Measurements from ENCODE around the gene EFNA1.
"Not testable (repeated sequence)": the region's sequence is repeated elsewhere in the genome, so short reads cannot be mapped to it uniquely, and the experiment has no call there.

EFNA1 gene

GRCh38 chr1:155145491-155145890 lies 17.8 kb downstream of the EFNA1 start:
- DNase-seq (ENCODE audit: low spot score) = no peak

DNA sequence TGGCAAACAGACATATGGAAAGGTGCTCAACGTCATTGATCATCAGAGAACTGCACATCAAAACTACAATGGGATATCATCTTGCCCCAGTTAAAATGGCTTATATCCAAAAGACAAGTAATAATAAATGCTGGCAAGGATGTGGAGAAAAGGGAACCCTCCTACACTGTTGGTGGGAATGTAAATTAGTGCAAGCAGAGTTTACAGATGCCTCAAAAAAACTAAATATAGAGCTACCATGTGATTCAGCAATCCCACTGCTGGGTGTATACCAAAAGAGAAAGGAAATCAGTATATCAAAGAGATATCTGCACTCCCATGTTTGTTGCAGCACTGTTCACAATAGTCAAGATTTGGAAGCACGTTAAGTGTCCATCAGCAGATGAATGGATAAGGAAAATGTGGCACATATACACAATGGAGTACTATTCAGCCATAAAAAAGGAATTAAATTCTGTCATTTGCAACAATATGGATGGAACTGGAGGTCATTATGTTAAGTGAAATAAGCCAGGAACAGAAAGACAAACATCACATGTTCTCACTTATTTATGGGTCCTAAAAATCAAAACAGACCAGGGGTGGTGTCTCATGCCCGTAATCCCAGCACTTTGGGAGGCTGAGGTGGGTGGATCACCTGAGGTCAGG lies 28.4 kb downstream of the EFNA1 start:
- DNase-seq (ENCODE audit: low spot score) = not testable (repeated sequence)

GRCh38 chr1:155158991-155159390 lies 31.3 kb downstream of the EFNA1 start:
- DNase-seq (ENCODE audit: low spot score) = no peak

DNA sequence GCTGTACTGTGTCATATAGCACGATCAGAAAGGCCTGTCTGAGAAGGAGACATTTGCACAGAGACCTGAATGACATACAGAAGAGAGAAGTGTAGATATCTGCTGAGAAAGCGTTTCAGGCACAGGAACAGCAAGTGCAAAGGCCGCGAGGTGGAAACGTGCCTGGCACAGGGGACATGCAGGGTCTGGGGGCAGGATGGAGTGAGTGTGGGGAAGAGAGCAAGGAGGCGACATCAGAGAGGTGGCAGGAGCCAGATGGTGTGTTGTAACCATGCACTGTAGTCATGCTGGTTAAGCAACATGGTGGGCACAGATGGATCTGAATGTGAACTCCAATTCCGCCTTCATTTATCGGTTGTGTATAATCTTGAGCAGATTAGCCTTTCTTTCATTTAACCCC lies 32.5 kb downstream of the EFNA1 start:
- no peak for DNase-seq (ENCODE audit: low spot score)

DNA sequence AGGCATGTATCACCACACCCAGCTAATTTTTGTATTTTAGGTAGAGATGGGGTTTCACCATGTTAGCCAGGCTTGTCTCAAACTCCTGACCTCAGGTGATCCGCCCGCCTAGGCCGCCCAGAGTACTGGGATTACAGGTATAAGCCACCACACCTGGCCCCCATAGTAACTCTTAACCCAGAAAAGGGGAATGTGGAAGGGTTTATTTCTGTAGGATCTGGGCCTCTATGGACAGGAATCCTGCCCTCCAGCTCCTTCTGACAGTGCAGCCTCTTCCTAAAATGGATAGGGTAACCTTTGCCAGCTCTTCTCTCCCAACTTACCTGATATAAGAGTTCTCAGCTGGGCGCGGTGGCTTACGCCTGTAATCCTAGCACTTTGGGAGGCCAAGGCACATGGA lies 35.0 kb downstream of the EFNA1 start:
- not testable (repeated sequence) for DNase-seq (ENCODE audit: low spot score)

DNA sequence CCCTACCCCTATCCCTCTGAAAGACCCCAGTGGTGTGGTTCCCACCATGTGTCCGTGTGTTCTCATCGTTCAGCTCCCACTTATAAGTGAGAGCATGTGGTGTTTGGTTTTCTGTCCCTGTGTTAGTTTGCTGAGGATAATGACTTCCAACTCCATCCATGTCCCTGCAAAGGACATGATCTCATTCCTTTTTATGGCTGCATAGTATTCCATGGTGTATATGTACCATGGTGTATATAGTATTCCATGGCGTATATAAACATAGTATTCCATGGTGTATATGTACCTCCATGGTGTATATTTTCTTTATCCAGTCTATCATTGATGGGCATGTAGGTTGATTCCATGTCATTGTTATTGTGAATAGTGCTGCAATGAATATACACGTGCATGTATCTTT lies 36.1 kb downstream of the EFNA1 start:
- not testable (repeated sequence) for DNase-seq (ENCODE audit: low spot score)

- DNase-seq (ENCODE audit: low spot score) = not testable (repeated sequence)
Observed at GRCh38 chr1:155164625-155165024, 36.9 kb downstream of the EFNA1 start.

DNA sequence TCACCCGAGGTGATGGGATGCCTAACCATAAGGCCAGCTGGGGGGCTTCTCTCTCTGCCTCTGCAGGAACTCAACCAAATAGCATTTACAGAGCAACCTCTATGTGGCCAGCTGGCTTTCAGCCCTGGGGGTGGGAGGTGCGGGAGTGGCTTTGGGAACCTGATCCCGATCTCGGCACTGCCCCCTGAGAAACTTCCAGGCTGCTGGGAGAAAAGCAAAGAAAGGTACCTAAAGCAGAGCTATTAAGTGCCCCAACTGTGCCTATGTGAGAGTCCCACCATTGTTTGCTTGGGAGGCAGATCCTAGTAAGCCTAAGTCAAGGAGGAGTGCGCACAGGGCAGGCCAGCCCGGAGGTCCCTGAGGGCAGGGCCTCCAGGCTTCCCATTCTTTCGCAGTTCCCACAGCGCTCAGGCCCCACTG lies 38.4 kb downstream of the EFNA1 start:
- DNase-seq (ENCODE audit: low spot score) = no peak

DNA sequence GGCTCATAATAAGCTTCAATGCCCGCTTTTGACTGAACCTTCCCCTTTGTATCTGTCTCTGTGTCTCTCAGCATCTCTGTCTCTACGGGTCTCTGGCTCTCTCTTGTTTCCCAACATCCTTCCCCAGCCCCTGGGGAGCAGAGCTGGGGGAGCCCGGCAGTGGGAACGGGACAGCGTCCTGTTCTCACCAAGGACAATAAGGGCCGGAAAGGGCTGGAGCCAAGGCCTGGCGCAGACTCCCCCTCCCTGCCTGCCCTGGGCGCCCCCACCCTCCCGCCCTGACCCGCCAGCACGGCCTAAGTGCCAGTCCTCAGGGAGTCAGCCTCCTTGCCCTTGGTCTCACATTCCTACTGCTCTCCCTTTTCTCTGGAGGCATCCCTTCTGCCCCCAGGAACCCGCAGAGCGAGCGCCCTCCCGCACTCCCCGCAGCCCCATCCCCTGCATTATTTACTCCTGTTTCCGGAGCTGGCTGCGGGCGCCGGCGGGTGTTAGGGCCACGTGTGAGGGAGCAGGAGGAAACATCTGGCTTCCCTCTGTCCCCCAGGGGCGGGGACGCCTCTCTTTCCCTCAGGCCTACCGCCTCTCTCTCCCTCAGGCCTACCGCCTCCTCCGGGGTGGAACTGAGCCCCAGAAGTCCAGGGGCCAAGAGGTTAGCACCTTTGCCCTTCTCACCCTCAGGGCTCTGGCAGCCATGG lies 38.9 kb downstream of the EFNA1 start:
- DNase-seq (ENCODE audit: low spot score) = no peak

DNA sequence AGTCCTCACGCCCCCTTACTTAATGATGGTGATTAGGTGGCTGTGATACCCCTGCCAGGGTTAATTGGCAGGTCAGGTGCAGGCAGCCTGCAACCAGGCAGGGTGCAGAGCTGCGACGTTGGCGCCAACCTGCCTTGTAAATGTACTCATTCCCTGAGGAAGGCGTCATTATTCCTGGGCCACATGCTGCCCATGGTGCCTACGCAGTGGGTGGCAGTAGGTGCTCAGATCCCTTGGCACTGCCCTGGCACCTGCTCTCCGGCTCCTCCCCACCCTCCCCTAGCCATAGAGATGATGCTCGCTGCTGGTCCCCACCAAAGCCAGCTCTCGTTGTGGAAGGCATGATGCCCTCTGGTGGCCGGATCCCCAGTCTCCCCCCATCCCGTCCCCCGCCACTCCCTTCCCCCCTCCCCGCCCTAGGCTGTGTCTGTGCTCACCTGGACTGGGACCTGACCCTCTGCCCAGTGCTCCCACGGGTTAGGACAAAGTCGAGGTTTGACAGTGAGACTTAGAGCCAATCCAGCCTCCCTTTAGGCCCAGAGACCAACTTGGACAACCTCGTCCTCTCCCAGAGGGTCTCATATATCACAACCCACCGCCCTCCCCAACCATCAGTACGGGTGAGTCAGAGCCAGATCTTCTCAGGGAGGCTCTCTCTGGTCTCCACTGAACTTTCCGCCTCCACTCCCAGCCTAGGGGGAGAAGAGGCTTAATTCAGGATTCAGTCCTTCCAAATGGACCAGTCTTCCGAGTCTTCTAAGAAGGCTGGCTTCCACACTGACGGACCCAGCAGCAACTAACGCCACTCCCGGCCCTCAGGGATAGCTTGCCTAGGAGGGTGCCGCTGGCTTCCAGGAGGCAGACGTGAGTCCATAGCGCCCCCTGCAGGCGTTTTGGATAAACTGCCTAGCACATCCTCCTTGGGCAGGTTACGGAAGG lies 39.8 kb downstream of the EFNA1 start:
- peak; percentile 90 for DNase-seq (ENCODE audit: low spot score)

DNA sequence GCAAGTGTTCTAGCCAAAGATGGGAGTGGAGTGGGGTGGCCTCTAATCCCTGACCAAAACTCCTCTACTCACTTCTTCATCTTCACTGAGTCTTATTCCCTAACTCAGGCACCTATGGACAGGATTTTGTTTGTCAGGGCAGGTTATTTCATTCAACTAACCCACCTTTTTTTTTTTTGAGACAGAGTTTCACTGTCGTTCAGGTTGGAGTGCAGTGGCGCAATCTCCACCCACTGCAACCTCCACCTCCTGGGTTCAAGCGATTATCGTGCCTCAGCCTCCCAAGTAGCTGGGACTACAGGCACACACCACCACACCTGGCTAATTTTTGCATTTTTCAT lies 40.4 kb downstream of the EFNA1 start:
- not testable (repeated sequence) for DNase-seq (ENCODE audit: low spot score)

- DNase-seq (ENCODE audit: low spot score) = no peak
Observed at GRCh38 chr1:155168456-155169210, 41.0 kb downstream of the EFNA1 start.

GRCh38 chr1:155169541-155169940 lies 41.9 kb downstream of the EFNA1 start:
- no peak for DNase-seq (ENCODE audit: low spot score)

DNA sequence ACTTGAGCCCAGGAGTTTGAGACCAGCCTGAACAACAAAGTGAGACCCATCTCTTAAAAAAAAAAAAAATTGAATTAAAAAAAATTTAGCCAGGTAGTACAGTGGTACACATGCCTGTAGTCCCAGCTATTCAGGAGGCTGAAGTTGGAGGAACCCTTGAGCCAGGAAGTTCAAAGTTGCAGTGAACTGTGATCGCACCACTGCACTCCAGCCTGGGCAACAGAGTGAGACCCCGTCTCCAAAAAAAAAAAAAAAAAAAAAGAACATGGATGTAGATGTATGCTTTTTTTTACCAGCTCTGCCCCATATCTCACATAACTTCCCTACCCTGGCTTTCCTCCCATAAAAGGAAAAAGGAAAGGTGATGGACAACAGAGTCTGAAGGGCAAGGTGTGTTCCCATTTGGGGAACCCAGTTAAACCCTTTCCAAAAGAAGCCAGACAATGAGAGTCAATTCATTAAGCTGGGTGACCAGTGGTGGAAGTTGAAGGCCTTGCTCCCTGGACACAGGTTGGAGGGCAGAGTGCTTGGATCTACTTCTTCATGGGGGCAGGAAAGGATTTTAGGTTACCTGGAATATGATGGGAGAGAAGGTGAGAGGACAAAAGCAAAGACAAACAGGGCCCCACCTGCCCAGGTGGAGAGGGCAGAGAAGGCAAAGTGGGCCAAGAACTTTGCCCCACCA lies 42.6 kb downstream of the EFNA1 start:
- DNase-seq (ENCODE audit: low spot score) = no peak

GRCh38 chr1:155170806-155171205 lies 43.1 kb downstream of the EFNA1 start:
- DNase-seq (ENCODE audit: low spot score) = no peak

GRCh38 chr1:155171836-155172731 lies 44.4 kb downstream of the EFNA1 start:
- no peak for DNase-seq (ENCODE audit: low spot score)

DNA sequence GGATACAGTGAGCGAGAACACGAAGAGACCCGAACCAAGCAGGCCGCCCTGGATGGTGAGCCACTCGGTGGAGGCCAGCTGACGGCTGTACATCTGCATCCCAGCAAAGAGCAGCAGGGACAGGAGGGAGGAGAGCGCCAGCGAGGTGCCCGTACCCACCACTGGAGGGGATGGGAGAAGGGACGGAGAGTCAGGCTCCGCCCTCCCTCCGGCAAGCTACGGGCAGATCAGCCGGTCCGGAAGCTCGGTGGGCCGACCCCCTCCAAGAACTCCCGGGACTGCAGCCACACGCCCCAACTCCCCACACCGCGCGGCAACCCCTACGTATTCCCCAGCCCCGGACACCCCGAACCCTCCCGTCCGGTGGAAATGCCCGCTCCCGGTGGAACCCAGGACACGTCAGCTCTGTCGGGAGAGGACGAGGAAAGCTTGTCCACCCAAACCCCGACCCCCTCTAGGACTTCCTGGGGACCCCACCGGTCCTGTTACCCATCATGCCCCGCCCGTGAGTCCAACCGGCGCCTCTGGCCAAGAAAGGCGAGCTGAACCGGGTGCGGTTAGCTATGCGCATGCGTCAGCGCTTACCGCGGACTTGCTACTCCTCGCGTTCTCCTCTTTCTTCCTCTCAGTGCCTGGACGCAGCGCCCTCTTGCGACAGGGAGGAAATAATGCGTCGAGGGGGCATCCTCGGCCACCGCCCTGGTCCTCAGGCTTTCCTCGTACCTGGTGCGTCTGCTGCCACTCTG lies 45.2 kb downstream of the EFNA1 start, which contains the start of gene KRTCAP2:
TSS of gene KRTCAP2 (minus strand) at position 573 of the 746 bp plus-strand sequence. CDS start at position 493, 80 bp downstream.
- DNase-seq (ENCODE audit: low spot score) = peak; percentile 95

GRCh38 chr1:155173478-155174323 lies 46.0 kb downstream of the EFNA1 start, which contains the start of gene TRIM46:
TRIM46 (plus strand) TSS chr1:155173849; CDS start chr1:155173967, 118 bp downstream.
- DNase-seq (ENCODE audit: low spot score) = peak; percentile 83
